GM19395 (cell line): ENCODE data around the gene MDN1.
A peak's percentile ranks its signal among the peaks of the same experiment; 100 is the strongest.
"Not testable (repeated sequence)": the region's sequence is repeated elsewhere in the genome, so short reads cannot be mapped to it uniquely, and the experiment has no call there.

Experiments
- ATAC-seq: cut with Tn5 transposase; IDR thresholded peaks from one replicate; pipeline ENCODE4 v1.9.1; 2021; ENCODE audit warnings: mild to moderate bottlenecking, moderate library complexity; ENCODE audit not compliant: unreplicated experiment

Gene MDN1

GRCh38 chr6:89776583-89777233, 42.9 kb downstream of the MDN1 start:
- ATAC-seq = no peak

GRCh38 chr6:89775150-89775549, 44.4 kb downstream of the MDN1 start:
- ATAC-seq = no peak

GRCh38 chr6:89769572-89769971, 50.0 kb downstream of the MDN1 start:
- no peak for ATAC-seq

GRCh38 chr6:89768324-89768723, 51.3 kb downstream of the MDN1 start:
- ATAC-seq = no peak

- no peak for ATAC-seq
Observed at GRCh38 chr6:89763550-89763949, 56.0 kb downstream of the MDN1 start.

- no peak for ATAC-seq
Observed at GRCh38 chr6:89758830-89759229, 60.8 kb downstream of the MDN1 start.

- ATAC-seq = no peak
Observed at GRCh38 chr6:89750338-89750737, 69.3 kb downstream of the MDN1 start.

- ATAC-seq = no peak
Observed at GRCh38 chr6:89749918-89750317, 69.7 kb downstream of the MDN1 start.

- no peak for ATAC-seq
Observed at GRCh38 chr6:89745716-89746115, 73.9 kb downstream of the MDN1 start.

- ATAC-seq = no peak
Observed at GRCh38 chr6:89745096-89745495, 74.5 kb downstream of the MDN1 start.

- ATAC-seq = no peak
Observed at GRCh38 chr6:89736893-89737292, 82.7 kb downstream of the MDN1 start.

- ATAC-seq = no peak
Observed at GRCh38 chr6:89734526-89734925, 85.1 kb downstream of the MDN1 start.

GRCh38 chr6:89731924-89732567, 87.5 kb downstream of the MDN1 start:
- no peak for ATAC-seq

GRCh38 chr6:89731262-89731661, 88.3 kb downstream of the MDN1 start:
- not testable (repeated sequence) for ATAC-seq

- peak; percentile 92 for ATAC-seq
Observed at GRCh38 chr6:89729818-89730217, 89.8 kb downstream of the MDN1 start.

- no peak for ATAC-seq
Observed at GRCh38 chr6:89727501-89727900, 92.1 kb downstream of the MDN1 start.

- no peak for ATAC-seq
Observed at GRCh38 chr6:89724981-89725380, 94.6 kb downstream of the MDN1 start.

GRCh38 chr6:89723046-89723445, 96.5 kb downstream of the MDN1 start:
- ATAC-seq = no peak

- no peak for ATAC-seq
Observed at GRCh38 chr6:89716532-89716931, 103.1 kb downstream of the MDN1 start.

GRCh38 chr6:89711801-89712200, 107.8 kb downstream of the MDN1 start:
- no peak for ATAC-seq

- no peak for ATAC-seq
Observed at GRCh38 chr6:89708316-89708715, 111.3 kb downstream of the MDN1 start.

GRCh38 chr6:89707766-89708165, 111.8 kb downstream of the MDN1 start:
- ATAC-seq = no peak

- ATAC-seq = no peak
Observed at GRCh38 chr6:89706121-89706520, 113.5 kb downstream of the MDN1 start.
